ENCODE results near the gene HMBS.
A peak's percentile ranks its signal among the peaks of the same experiment; 100 is the strongest.

HMBS gene

DNA sequence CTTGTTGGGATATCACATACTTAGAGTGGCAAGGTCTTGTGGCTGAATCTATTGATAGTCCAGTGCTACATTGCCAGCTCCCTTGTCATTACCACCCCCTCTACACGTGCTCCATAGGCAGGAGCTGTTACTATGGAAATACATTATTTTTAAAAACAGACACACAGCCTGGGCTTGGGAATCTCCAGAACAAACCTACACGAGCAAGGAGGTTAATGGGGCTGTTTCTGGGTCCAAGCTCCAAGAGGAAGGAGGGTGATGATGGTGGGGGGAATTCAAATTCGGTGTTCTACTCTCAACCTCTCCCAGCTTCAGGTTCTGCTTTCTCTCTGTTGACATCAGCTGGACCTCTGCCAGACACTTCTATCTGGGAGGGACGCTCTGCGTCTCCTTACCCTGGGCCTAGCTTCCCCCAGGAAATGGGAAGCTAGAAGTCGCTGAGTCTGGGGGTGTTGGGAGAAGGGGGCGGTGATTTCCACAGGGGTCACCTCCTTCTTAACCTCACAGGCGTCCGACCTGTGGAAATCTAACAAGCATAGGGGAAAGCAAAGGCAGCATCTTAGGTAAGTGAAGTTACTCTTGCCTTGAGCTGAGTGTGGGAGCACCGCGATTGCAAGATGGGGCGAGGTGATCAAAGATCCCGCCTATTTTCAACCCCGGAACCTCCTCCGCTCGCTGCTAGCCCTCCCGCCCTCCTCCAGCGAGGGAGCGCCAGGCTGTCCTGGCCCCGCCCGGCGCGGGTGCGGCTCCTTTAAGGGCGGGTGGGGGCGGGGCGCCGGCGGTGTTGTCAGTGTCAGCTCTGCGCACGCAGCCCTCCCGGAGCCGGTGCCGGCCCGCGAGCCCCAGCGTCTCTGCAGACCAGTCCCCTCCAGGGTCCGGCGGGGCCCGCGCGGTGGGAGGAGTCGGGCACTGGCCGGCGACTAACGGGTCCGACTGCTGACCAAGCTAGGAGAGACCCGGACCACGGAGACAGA lies 22.2 kb downstream of the HMBS start, which contains the start of gene C2CD2L:
C2CD2L (plus strand) TSS at position 781 of the 974 bp plus-strand sequence. CDS start 398 bp downstream, outside the sequence.
- H3K27me3 ChIP-seq (ENCODE audit: insufficient read depth, poor library complexity, severe bottlenecking): no peaks in the 10 kb centered on the region
- peak within 1 kb of the TSS; percentile 86 for H3K27ac ChIP-seq (replicated peaks)
- H3K4me3 ChIP-seq (replicated peaks; ENCODE audit: insufficient read depth, low read length): peak within 1 kb of the TSS; percentile 88
- TF ChIP-seq GABPA (IDR thresholded peaks at IDR 0.05; ENCODE audit: low read depth) (no peak), POLR2AphosphoS5 (IDR thresholded peaks at IDR 0.05; ENCODE audit: low read depth) (peak; percentile 70), SPI1 (IDR thresholded peaks at IDR 0.05; ENCODE audit: borderline replicate concordance, low read depth) (peak; percentile 14; the same call in 1 of the 2 replicates), CTCF (IDR thresholded peaks at IDR 0.05; ENCODE audit: insufficient read depth, low read length) (no peak)
- DNase-seq (ENCODE audit: low read depth in 1 of 2, low spot score in 1 of 2): peak; percentile 96 to 97

- DNase-seq (ENCODE audit: low read depth in 1 of 2, low spot score in 1 of 2): no peak
- Histone ChIP-seq H3K27ac (replicated peaks) (peak overlapping the region; percentile 86), H3K27me3 (ENCODE audit: insufficient read depth, poor library complexity, severe bottlenecking) (no peaks in the 10 kb centered on the region), H3K4me3 (replicated peaks; ENCODE audit: insufficient read depth, low read length) (peak overlapping the region; percentile 88)
- TF ChIP-seq, protein P1, sequence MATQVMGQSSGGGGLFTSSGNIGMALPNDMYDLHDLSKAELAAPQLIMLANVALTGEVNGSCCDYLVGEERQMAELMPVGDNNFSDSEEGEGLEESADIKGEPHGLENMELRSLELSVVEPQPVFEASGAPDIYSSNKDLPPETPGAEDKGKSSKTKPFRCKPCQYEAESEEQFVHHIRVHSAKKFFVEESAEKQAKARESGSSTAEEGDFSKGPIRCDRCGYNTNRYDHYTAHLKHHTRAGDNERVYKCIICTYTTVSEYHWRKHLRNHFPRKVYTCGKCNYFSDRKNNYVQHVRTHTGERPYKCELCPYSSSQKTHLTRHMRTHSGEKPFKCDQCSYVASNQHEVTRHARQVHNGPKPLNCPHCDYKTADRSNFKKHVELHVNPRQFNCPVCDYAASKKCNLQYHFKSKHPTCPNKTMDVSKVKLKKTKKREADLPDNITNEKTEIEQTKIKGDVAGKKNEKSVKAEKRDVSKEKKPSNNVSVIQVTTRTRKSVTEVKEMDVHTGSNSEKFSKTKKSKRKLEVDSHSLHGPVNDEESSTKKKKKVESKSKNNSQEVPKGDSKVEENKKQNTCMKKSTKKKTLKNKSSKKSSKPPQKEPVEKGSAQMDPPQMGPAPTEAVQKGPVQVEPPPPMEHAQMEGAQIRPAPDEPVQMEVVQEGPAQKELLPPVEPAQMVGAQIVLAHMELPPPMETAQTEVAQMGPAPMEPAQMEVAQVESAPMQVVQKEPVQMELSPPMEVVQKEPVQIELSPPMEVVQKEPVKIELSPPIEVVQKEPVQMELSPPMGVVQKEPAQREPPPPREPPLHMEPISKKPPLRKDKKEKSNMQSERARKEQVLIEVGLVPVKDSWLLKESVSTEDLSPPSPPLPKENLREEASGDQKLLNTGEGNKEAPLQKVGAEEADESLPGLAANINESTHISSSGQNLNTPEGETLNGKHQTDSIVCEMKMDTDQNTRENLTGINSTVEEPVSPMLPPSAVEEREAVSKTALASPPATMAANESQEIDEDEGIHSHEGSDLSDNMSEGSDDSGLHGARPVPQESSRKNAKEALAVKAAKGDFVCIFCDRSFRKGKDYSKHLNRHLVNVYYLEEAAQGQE (IDR thresholded peaks at IDR 0.05; ENCODE audit: insufficient replicate concordance, low read depth): no peak
- TF ChIP-seq POLR2AphosphoS5 (IDR thresholded peaks at IDR 0.05; ENCODE audit: low read depth) (no peak), CTCF (IDR thresholded peaks at IDR 0.05; ENCODE audit: insufficient read depth, low read length) (no peak), SPI1 (IDR thresholded peaks at IDR 0.05; ENCODE audit: borderline replicate concordance, low read depth) (no peak), GABPA (IDR thresholded peaks at IDR 0.05; ENCODE audit: low read depth) (no peak)
Measured at GRCh38 chr11:119107538-119108145, 23.0 kb downstream of the HMBS start.

GRCh38 chr11:119108146-119108856 lies 23.6 kb downstream of the HMBS start:
- Histone ChIP-seq H3K4me3 (replicated peaks; ENCODE audit: insufficient read depth, low read length) (peak overlapping the region; percentile 88), H3K27ac (replicated peaks) (peak overlapping the region; percentile 86), H3K27me3 (ENCODE audit: insufficient read depth, poor library complexity, severe bottlenecking) (no peaks in the 10 kb centered on the region)
- peak; percentile 73 for TF ChIP-seq SPI1 (IDR thresholded peaks at IDR 0.05; ENCODE audit: borderline replicate concordance, low read depth)
- TF ChIP-seq POLR2AphosphoS5 (IDR thresholded peaks at IDR 0.05; ENCODE audit: low read depth): no peak
- DNase-seq (ENCODE audit: low read depth in 1 of 2, low spot score in 1 of 2): peak in 1 of 2 experiments; percentile 73

- TF ChIP-seq, protein P1 (IDR thresholded peaks at IDR 0.05; ENCODE audit: insufficient replicate concordance, low read depth): no peak
- TF ChIP-seq GABPA (IDR thresholded peaks at IDR 0.05; ENCODE audit: low read depth) (no peak), SPI1 (IDR thresholded peaks at IDR 0.05; ENCODE audit: borderline replicate concordance, low read depth) (no peak), CTCF (IDR thresholded peaks at IDR 0.05; ENCODE audit: insufficient read depth, low read length) (no peak), POLR2AphosphoS5 (IDR thresholded peaks at IDR 0.05; ENCODE audit: low read depth) (no peak)
- no peaks in the 10 kb centered on the region for H3K27me3 ChIP-seq (ENCODE audit: insufficient read depth, poor library complexity, severe bottlenecking)
- DNase-seq (ENCODE audit: low read depth in 1 of 2, low spot score in 1 of 2): no peak
- peak overlapping the region; percentile 86 for H3K27ac ChIP-seq (replicated peaks)
- H3K4me3 ChIP-seq (replicated peaks; ENCODE audit: insufficient read depth, low read length): peak overlapping the region; percentile 88
Measured at GRCh38 chr11:119108857-119109221, 24.2 kb downstream of the HMBS start.

Data from HL-60 (cell line).